Measurements from ENCODE around the gene CHRNA7. TPM values are rescaled to one million over a fixed set of nuclear protein-coding genes. Genes with fewer than 3 reads are reported as not detected.

The CHRNA7 gene
- total and polyA plus RNA-seq, 9 of the 15 experiments (the other 6 are each of a cell fraction or from before 2014, with no cell fraction given): 0.04 TPM; not detected in 8

DNA sequence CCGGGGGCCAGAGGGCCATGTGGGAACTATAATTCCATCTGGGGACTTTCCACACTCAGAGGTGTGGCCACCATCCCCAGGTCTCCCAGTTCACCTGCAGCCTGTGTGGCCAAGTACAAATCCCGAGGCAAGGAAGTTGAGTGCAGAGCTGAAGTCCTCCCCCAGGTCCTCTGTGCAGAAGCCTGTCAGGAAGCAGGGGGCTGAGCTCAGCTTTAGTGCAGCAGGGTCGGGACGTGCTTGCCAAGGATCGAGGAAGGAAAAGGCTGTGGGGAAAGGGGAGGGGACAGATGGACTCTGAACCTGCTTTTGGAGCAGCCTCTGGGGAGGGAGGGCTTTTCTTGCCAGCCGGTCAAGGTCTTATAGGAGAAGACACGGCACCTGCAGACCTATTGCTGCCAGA lies 67.7 kb downstream of the CHRNA7 start:
- WGBS (ENCODE audit: insufficient coverage, low coverage, missing lambda C conversion rate): 0% methylated on average over 6 of the region's 7 CpGs
- Histone ChIP-seq H3K9me1 (ENCODE audit: control insufficient read depth, insufficient read depth, low read length) (no peaks in the 10 kb centered on the region), H3K4me3 (no peak overlapping the region), H2AFZ (ENCODE audit: low read depth, low read length) (no peak overlapping the region), H3K79me2 (ENCODE audit: control insufficient read depth, insufficient read depth, low read length) (no peaks in the 10 kb centered on the region), H3K27me3 (ENCODE audit: control insufficient read depth in 2 of 2, insufficient read depth in 2 of 2, low read length in 2 of 2) (no peaks in the 10 kb centered on the region), H3K4me2 (ENCODE audit: insufficient read depth, low read length) (no peak overlapping the region), H3K9ac (ENCODE audit: insufficient read depth in 1 of 2, low read depth in 2 of 2, low read length in 2 of 2) (no peak overlapping the region), H3K36me3 (ENCODE audit: control insufficient read depth, insufficient read depth, low read length) (no peaks in the 10 kb centered on the region), H3K27ac (ENCODE audit: extremely low read depth, low read depth, low read length) (no peak overlapping the region), H4K20me1 (replicated peaks; ENCODE audit: control insufficient read depth, insufficient read depth, low read length) (no peaks in the 10 kb centered on the region; the same call in 1 of the 2 replicates), H3K9me3 (replicated peaks; ENCODE audit: control insufficient read depth, insufficient read depth, low read depth, low read length) (no peaks in the 10 kb centered on the region), H3K4me1 (replicated peaks in 1 of 2; ENCODE audit: control insufficient read depth in 2 of 2, insufficient read depth in 2 of 2, low read length in 2 of 2) (no peaks in the 10 kb centered on the region)
- in situ Hi-C loops (cut with MboI) (no loop called here), intact Hi-C loops (cut with micrococcal nuclease) (no loop called here)
- POLR2A ChIA-PET: no interaction called here
- FAIRE-seq: no peak
- ATAC-seq: no peak
- DNase-seq (ENCODE audit: extremely low read depth in 1 of 4, low spot score in 3 of 4): no peak
- CTCF ChIA-PET (ENCODE audit: low intra/inter-chr PET ratio): no interaction called here
- BruUV-seq (replicated peaks): no TSS peak
- no peak for TF ChIP-seq PTTG1 (tag; IDR thresholded peaks at IDR 0.05; ENCODE audit: low read depth)
- TF ChIP-seq GABPA (tag; conservative IDR thresholded peaks at IDR 0.05; ENCODE audit: low read depth): no peak
- no peak for TF ChIP-seq HMG20A (CRISPR knock-in tag; conservative IDR thresholded peaks at IDR 0.05)
- TF ChIP-seq, protein P1, sequence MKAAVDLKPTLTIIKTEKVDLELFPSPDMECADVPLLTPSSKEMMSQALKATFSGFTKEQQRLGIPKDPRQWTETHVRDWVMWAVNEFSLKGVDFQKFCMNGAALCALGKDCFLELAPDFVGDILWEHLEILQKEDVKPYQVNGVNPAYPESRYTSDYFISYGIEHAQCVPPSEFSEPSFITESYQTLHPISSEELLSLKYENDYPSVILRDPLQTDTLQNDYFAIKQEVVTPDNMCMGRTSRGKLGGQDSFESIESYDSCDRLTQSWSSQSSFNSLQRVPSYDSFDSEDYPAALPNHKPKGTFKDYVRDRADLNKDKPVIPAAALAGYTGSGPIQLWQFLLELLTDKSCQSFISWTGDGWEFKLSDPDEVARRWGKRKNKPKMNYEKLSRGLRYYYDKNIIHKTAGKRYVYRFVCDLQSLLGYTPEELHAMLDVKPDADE (conservative IDR thresholded peaks at IDR 0.05; ENCODE audit: control insufficient read depth, low read depth, low read length): no peak
- no peak for TF ChIP-seq MED1 (CRISPR knock-in tag; IDR thresholded peaks at IDR 0.05; ENCODE audit: borderline replicate concordance)
- TF ChIP-seq, protein P2, sequence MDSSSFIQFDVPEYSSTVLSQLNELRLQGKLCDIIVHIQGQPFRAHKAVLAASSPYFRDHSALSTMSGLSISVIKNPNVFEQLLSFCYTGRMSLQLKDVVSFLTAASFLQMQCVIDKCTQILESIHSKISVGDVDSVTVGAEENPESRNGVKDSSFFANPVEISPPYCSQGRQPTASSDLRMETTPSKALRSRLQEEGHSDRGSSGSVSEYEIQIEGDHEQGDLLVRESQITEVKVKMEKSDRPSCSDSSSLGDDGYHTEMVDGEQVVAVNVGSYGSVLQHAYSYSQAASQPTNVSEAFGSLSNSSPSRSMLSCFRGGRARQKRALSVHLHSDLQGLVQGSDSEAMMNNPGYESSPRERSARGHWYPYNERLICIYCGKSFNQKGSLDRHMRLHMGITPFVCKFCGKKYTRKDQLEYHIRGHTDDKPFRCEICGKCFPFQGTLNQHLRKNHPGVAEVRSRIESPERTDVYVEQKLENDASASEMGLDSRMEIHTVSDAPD (CRISPR knock-in tag; IDR thresholded peaks at IDR 0.05): no peak

Data from K562 (cell line).